ENCODE results near the gene XPO5. TPM values are rescaled to one million over a fixed set of nuclear protein-coding genes. Genes with fewer than 3 reads are reported as not detected.

Gene XPO5
- total and polyA plus RNA-seq, 5 donors from 2014 or later: 5.5 to 56.8 (median 9.0) TPM

GRCh38 chr6:43516367-43516696 lies 59.5 kb downstream of the XPO5 start:
- no peak overlapping the region for H3K27ac Mint-ChIP-seq
- Histone ChIP-seq H3K4me1 (ENCODE audit: control insufficient read depth, insufficient read depth, low read length, poor library complexity, severe bottlenecking) (peaks cover 48% of the 10 kb centered on the region), H3K4me3 (ENCODE audit: low read depth, low read length) (peak overlapping the region; percentile 99), H3K9me3 (ENCODE audit: control insufficient read depth in 2 of 2, low read length in 2 of 2) (no peaks in the 10 kb centered on the region), H3K36me3 (ENCODE audit: control insufficient read depth, insufficient read depth, low read length) (peaks cover 59% of the 10 kb centered on the region), H3K27me3 (ENCODE audit: control insufficient read depth, insufficient read depth, low read length) (no peaks in the 10 kb centered on the region), H3K27ac (ENCODE audit: insufficient read depth, low read length, poor library complexity, severe bottlenecking) (peak overlapping the region; percentile 91)
- H3K36me3 Mint-ChIP-seq: peaks cover 36% of the 10 kb centered on the region
- ATAC-seq (ENCODE audit: low read depth in 2 of 2) (no peak), DNase-seq (no peak)
- no peaks in the 10 kb centered on the region for H3K9me3 Mint-ChIP-seq
- H3K27me3 Mint-ChIP-seq: no peaks in the 10 kb centered on the region
- H3K4me3 Mint-ChIP-seq: no peak overlapping the region
- H3K4me1 Mint-ChIP-seq: peaks cover 6 to 27% (median 12%) of the 10 kb centered on the region in 4 donors

GRCh38 chr6:43515808-43516207 lies 60.0 kb downstream of the XPO5 start:
- Histone ChIP-seq H3K4me1 (ENCODE audit: control insufficient read depth, insufficient read depth, low read length, poor library complexity, severe bottlenecking) (peaks cover 50% of the 10 kb centered on the region), H3K27me3 (ENCODE audit: control insufficient read depth, insufficient read depth, low read length) (no peaks in the 10 kb centered on the region), H3K4me3 (ENCODE audit: low read depth, low read length) (peak overlapping the region; percentile 99), H3K36me3 (ENCODE audit: control insufficient read depth, insufficient read depth, low read length) (peaks cover 56% of the 10 kb centered on the region), H3K9me3 (ENCODE audit: control insufficient read depth in 2 of 2, low read length in 2 of 2) (no peaks in the 10 kb centered on the region), H3K27ac (ENCODE audit: insufficient read depth, low read length, poor library complexity, severe bottlenecking) (peak overlapping the region; percentile 91)
- Mint-ChIP-seq H3K4me3 (no peak overlapping the region), H3K36me3 (peaks cover 39% of the 10 kb centered on the region), H3K9me3 (no peaks in the 10 kb centered on the region), H3K27ac (no peak overlapping the region), H3K27me3 (no peaks in the 10 kb centered on the region), H3K4me1 (peaks cover 6 to 28% (median 14%) of the 10 kb centered on the region in 4 donors)
- ATAC-seq (ENCODE audit: low read depth in 2 of 2) (no peak), DNase-seq (no peak)

DNA sequence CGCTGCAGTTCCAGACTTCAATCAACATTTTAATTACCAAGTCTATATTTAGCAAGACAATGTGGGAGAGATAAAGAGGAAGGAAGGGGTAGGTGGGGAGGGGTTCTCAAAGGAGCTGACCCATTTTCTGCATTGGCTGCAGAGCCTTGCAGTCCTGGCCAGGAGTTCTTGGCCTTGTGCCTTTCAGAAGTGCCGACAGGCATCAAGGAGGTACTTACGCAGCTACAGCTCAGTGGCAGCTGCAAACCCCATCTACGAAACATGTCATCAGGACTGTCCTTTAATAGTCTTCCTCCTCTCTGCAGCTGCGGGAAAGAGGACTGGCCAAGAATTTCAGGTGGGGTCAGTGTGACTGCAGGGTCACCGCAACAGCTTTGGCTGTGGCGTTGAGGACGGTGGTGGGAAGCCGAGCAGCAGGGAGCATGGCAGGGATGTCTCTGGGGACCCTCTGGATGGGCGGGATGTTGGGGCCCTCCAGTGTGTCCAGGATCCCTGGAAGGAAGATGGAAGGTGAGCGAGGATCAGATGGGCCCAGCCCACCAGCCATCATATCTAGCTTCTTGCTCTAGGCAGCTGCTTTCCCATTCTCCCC lies 63.9 kb downstream of the XPO5 start:
- ATAC-seq (ENCODE audit: low read depth in 2 of 2) (no peak), DNase-seq (no peak)
- peak overlapping the region; percentile 55 to 89 (median 64) for H3K4me3 Mint-ChIP-seq
- Histone ChIP-seq H3K4me1 (ENCODE audit: control insufficient read depth, insufficient read depth, low read length, poor library complexity, severe bottlenecking) (peaks cover 49% of the 10 kb centered on the region), H3K9me3 (ENCODE audit: control insufficient read depth in 2 of 2, low read length in 2 of 2) (no peaks in the 10 kb centered on the region), H3K27me3 (ENCODE audit: control insufficient read depth, insufficient read depth, low read length) (no peaks in the 10 kb centered on the region), H3K36me3 (ENCODE audit: control insufficient read depth, insufficient read depth, low read length) (peaks cover 39% of the 10 kb centered on the region), H3K4me3 (ENCODE audit: low read depth, low read length) (no peak overlapping the region), H3K27ac (ENCODE audit: insufficient read depth, low read length, poor library complexity, severe bottlenecking) (no peak overlapping the region)
- no peaks in the 10 kb centered on the region for H3K9me3 Mint-ChIP-seq
- H3K27ac Mint-ChIP-seq: peak overlapping the region in 1 of 3 donors; percentile 55
- peaks cover 20% of the 10 kb centered on the region for H3K27me3 Mint-ChIP-seq
- peaks cover 34% of the 10 kb centered on the region for H3K36me3 Mint-ChIP-seq
- H3K4me1 Mint-ChIP-seq: peaks cover 9 to 34% (median 24%) of the 10 kb centered on the region in 4 donors

DNA sequence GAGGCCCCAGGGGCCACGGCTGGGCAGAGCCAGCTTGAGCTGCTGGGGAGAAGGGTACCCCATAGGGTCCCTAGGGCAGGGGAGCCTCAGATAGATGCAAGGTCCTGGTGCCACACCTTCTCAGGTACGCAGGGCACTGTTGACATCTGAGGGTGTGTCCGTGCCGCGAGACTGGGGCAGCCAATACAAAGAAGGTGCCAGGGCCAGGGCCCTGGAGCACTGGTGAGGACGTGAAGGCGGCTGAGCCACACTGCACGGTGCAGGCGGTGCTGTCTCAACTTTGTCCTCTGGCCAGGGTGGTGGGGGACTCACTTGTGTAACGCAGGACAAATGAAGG lies 65.0 kb downstream of the XPO5 start:
- no peak for DNase-seq
- peaks cover 39% of the 10 kb centered on the region for H3K36me3 ChIP-seq (ENCODE audit: control insufficient read depth, insufficient read depth, low read length)
- no peak overlapping the region for H3K4me3 ChIP-seq (ENCODE audit: low read depth, low read length)
- Mint-ChIP-seq H3K9me3 (no peaks in the 10 kb centered on the region), H3K27me3 (peaks cover 20% of the 10 kb centered on the region), H3K36me3 (peaks cover 34% of the 10 kb centered on the region), H3K4me1 (peaks cover 5 to 38% (median 24%) of the 10 kb centered on the region in 4 donors), H3K27ac (no peak overlapping the region), H3K4me3 (peak overlapping the region; percentile 45 to 89 (median 76))
- H3K27ac ChIP-seq (ENCODE audit: insufficient read depth, low read length, poor library complexity, severe bottlenecking): no peak overlapping the region
- H3K4me1 ChIP-seq (ENCODE audit: control insufficient read depth, insufficient read depth, low read length, poor library complexity, severe bottlenecking): peaks cover 40% of the 10 kb centered on the region
- no peaks in the 10 kb centered on the region for H3K9me3 ChIP-seq (ENCODE audit: control insufficient read depth in 2 of 2, low read length in 2 of 2)
- no peaks in the 10 kb centered on the region for H3K27me3 ChIP-seq (ENCODE audit: control insufficient read depth, insufficient read depth, low read length)
- ATAC-seq (ENCODE audit: low read depth in 2 of 2): no peak

DNA sequence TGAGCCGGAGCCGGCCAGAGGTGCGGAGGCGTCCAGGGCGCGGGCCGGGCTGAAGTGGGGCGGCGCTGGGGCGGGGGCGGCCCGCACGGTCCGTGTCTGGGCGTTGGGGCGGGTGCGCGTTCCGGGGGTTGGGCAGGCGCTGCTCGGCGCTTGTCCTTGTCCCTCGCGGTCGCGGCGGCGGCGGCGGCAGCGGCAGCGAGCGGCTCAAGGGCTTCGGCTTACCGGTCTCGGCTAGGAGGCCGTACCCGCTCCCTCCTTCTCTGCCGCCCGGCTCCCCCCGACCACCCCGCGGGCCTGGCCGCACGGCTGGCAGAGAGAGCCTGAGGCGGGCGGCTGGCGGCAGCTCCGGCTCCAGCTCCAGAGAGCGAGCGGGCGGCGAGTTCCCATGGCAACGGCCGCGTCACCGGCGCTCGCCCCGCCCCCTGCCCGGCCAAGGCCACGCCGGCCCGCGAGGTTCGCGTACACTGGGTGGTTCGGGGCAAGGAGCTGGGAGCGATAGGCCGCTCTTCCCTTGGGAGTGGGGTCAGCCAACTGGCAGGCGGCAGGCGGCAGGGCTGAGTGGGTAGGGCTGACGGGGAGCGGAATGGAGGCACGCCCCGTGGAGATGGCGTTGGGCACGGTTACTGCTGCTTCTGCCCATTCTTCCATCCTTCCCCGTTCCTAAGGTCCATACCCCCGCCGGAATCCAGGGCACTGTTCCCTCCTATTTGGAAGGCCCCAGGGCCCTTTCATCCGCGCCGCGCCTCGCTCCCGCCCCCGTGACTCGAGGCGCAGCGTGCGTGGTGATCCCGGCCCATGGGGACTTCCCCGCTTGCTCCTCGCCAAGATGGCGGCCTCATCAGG lies 65.6 kb downstream of the XPO5 start, which contains the start of gene LRRC73:
TSS of gene LRRC73 (minus strand) at position 363 of the 843 bp plus-strand sequence. CDS start 561 bp downstream, outside the sequence.
- H3K27me3 Mint-ChIP-seq: peaks cover 20% of the 10 kb centered on the region
- DNase-seq: peak; percentile 70 to 78 (median 75)
- peak; percentile 67 to 69 for ATAC-seq (ENCODE audit: low read depth in 2 of 2)
- peak within 1 kb of the TSS in 2 of 3 donors; percentile 81 to 83 for H3K27ac Mint-ChIP-seq
- Histone ChIP-seq H3K4me3 (ENCODE audit: low read depth, low read length) (no peak within 1 kb of the TSS), H3K9me3 (ENCODE audit: control insufficient read depth in 2 of 2, low read length in 2 of 2) (no peaks in the 10 kb centered on the region), H3K4me1 (ENCODE audit: control insufficient read depth, insufficient read depth, low read length, poor library complexity, severe bottlenecking) (peaks cover 35% of the 10 kb centered on the region), H3K36me3 (ENCODE audit: control insufficient read depth, insufficient read depth, low read length) (peaks cover 37% of the 10 kb centered on the region), H3K27ac (ENCODE audit: insufficient read depth, low read length, poor library complexity, severe bottlenecking) (peak within 1 kb of the TSS; percentile 23), H3K27me3 (ENCODE audit: control insufficient read depth, insufficient read depth, low read length) (no peaks in the 10 kb centered on the region)
- peaks cover 31% of the 10 kb centered on the region for H3K36me3 Mint-ChIP-seq
- H3K4me1 Mint-ChIP-seq: peaks cover 5 to 38% (median 21%) of the 10 kb centered on the region in 4 donors
- H3K9me3 Mint-ChIP-seq: no peaks in the 10 kb centered on the region
- peak within 1 kb of the TSS; percentile 83 to 97 (median 92) for H3K4me3 Mint-ChIP-seq

DNA sequence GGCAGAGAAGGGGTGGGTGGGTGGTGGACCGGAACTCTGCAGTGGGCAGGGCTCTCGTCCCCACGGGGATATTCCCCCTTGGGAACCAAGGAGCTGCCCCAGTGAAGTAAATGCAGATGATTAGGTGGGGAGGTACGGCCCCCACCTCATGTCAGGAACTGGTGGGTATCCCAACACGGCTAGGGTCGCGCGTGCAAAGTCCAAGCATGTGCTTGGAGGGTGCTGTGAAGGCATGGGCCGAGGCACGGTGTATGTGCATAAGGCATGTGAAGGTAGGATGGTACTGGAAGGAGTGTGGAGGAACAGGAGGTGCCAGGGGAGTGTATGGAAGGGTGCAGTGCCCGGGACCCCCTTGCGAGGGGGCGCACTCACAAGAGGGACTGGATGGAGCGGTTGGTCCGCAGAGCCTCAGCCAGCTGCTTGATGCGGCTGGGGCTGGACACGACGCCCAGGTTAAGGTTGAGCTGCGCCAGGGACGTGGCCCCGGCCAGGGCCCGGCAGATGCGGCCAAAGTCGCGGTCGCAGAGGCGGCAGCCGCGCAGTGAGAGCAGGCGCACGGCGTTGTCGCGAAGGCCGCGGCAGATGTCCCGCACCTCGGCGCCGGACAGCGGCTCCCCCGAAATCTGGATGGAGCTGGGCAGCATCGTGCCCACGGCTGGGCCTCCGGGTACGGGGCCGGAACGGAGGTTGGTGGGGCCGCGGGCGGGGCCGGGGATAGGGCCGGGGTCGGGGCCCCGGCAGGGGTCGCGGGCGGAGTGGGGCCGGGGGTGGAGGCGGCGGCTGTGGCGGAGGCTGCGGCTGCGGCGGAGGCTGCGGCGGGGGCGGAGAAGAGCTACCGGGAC lies 66.5 kb downstream of the XPO5 start:
- Histone ChIP-seq H3K36me3 (ENCODE audit: control insufficient read depth, insufficient read depth, low read length) (peaks cover 40% of the 10 kb centered on the region), H3K27ac (ENCODE audit: insufficient read depth, low read length, poor library complexity, severe bottlenecking) (no peak overlapping the region), H3K4me1 (ENCODE audit: control insufficient read depth, insufficient read depth, low read length, poor library complexity, severe bottlenecking) (peaks cover 26% of the 10 kb centered on the region), H3K4me3 (ENCODE audit: low read depth, low read length) (no peak overlapping the region), H3K9me3 (ENCODE audit: control insufficient read depth in 2 of 2, low read length in 2 of 2) (no peaks in the 10 kb centered on the region), H3K27me3 (ENCODE audit: control insufficient read depth, insufficient read depth, low read length) (no peaks in the 10 kb centered on the region)
- Mint-ChIP-seq H3K4me1 (peaks cover 5 to 38% (median 16%) of the 10 kb centered on the region in 4 donors), H3K27ac (peak overlapping the region in 2 of 3 donors; percentile 81 to 83), H3K27me3 (peaks cover 20% of the 10 kb centered on the region), H3K4me3 (peak overlapping the region; percentile 83 to 97 (median 92)), H3K36me3 (peaks cover 23% of the 10 kb centered on the region), H3K9me3 (no peaks in the 10 kb centered on the region)
- no peak for ATAC-seq (ENCODE audit: low read depth in 2 of 2)
- no peak for DNase-seq

DNA sequence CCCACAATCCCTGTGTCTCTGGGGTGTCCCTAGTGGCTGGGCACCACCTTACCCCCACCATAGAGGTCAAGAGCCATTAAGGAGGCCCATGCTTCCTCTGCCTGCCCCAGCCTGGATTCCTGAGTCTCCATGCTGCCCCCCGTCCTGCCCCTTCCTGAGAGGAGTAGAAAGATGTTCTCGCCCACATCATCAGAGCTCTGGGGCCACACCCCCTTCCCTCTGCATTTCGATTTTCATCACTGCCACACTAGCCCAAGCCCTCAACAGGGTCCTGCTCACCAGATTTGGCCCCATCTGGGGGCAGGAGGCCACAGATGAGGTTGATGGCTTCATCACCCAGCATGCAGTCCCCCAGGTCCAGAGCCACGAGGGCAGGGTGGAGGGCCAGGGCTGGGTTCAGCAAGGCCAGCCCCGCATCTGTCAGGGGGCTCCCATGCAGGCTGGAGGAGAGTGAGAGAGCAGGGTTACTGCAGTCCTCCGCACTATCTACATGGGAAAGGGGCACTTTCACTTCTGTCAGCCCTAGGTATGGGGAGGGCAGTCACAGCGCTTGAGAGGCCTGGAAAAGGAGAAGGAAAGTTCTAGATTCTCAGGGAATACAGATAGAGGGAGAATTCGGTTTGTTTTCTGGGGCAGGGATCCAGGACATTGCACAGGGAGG lies 67.2 kb downstream of the XPO5 start:
- Histone ChIP-seq H3K9me3 (ENCODE audit: control insufficient read depth in 2 of 2, low read length in 2 of 2) (no peaks in the 10 kb centered on the region), H3K36me3 (ENCODE audit: control insufficient read depth, insufficient read depth, low read length) (peaks cover 39% of the 10 kb centered on the region), H3K27ac (ENCODE audit: insufficient read depth, low read length, poor library complexity, severe bottlenecking) (no peak overlapping the region), H3K27me3 (ENCODE audit: control insufficient read depth, insufficient read depth, low read length) (no peaks in the 10 kb centered on the region), H3K4me1 (ENCODE audit: control insufficient read depth, insufficient read depth, low read length, poor library complexity, severe bottlenecking) (peaks cover 23% of the 10 kb centered on the region), H3K4me3 (ENCODE audit: low read depth, low read length) (no peak overlapping the region)
- no peaks in the 10 kb centered on the region for H3K9me3 Mint-ChIP-seq
- DNase-seq (no peak), ATAC-seq (ENCODE audit: low read depth in 2 of 2) (no peak)
- H3K36me3 Mint-ChIP-seq: peaks cover 24% of the 10 kb centered on the region
- peaks cover 20% of the 10 kb centered on the region for H3K27me3 Mint-ChIP-seq
- peak overlapping the region; percentile 80 to 97 (median 83) for H3K4me3 Mint-ChIP-seq
- peaks cover 5 to 36% (median 13%) of the 10 kb centered on the region in 4 donors for H3K4me1 Mint-ChIP-seq
- H3K27ac Mint-ChIP-seq: peak overlapping the region in 1 of 3 donors; percentile 83

Data from CD4-positive, CD25-positive, alpha-beta regulatory T cell (primary cell).